ENCODE results near the gene DGKI. TPM values are rescaled to one million over a fixed set of nuclear protein-coding genes. Genes with fewer than 3 reads are reported as not detected.

Gene DGKI
- total and polyA plus RNA-seq, 12 donors = 0.12 to 4.6 (median 1.1) TPM

- Histone ChIP-seq H3K4me3 (no peak overlapping the region), H3K4me1 (replicated peaks in 1 of 2) (no peaks in the 10 kb centered on the region), H3K27me3 (no peaks in the 10 kb centered on the region), H3K36me3 (replicated peaks in 1 of 2) (no peaks in the 10 kb centered on the region), H3K27ac (no peak overlapping the region), H3K9me3 (replicated peaks in 1 of 3) (no peaks in the 10 kb centered on the region)
- intact Hi-C loops (cut with DNase I) = no loop called here
- TF ChIP-seq POLR2A (IDR thresholded peaks at IDR 0.05) (no peak), CTCF (IDR thresholded peaks at IDR 0.05) (no peak)
- no peak for DNase-seq
- 68 to 85% (median 72%) methylated on average over 1 of the region's 1 CpG for WGBS, 4 donors
Observed at GRCh38 chr7:137619181-137619580, 227.6 kb downstream of the DGKI start.

GRCh38 chr7:137618748-137619147 is 228.0 kb downstream of the DGKI start:
- WGBS, 4 donors = 86 to 98% (median 96%) methylated on average over 1 of the region's 1 CpG
- TF ChIP-seq POLR2A (IDR thresholded peaks at IDR 0.05) (no peak), CTCF (IDR thresholded peaks at IDR 0.05) (no peak)

GRCh38 chr7:137613006-137613525 is 233.7 kb downstream of the DGKI start:
- TF ChIP-seq POLR2A (IDR thresholded peaks at IDR 0.05) (no peak), CTCF (IDR thresholded peaks at IDR 0.05) (no peak)
- no peaks in the 10 kb centered on the region for H3K4me1 ChIP-seq (replicated peaks in 1 of 2)
- H3K36me3 ChIP-seq (replicated peaks in 1 of 2) = no peaks in the 10 kb centered on the region
- H3K27ac ChIP-seq = no peak overlapping the region
- intact Hi-C loops (cut with DNase I) = no loop called here
- WGBS, 4 donors = 90 to 97% (median 94%) methylated on average over 3 of the region's 3 CpGs
- no peak overlapping the region for H3K4me3 ChIP-seq
- no peaks in the 10 kb centered on the region for H3K9me3 ChIP-seq (replicated peaks in 1 of 3)
- H3K27me3 ChIP-seq = no peaks in the 10 kb centered on the region
- DNase-seq = no peak

More at GRCh38 chr7:137618748-137619147, 228.0 kb downstream of the DGKI start:
- no peaks in the 10 kb centered on the region for H3K36me3 ChIP-seq (replicated peaks in 1 of 2)
- no peak overlapping the region for H3K27ac ChIP-seq
- no peaks in the 10 kb centered on the region for H3K9me3 ChIP-seq (replicated peaks in 1 of 3)
- intact Hi-C loops (cut with DNase I) = no loop called here
- DNase-seq = no peak
- no peaks in the 10 kb centered on the region for H3K27me3 ChIP-seq
- no peaks in the 10 kb centered on the region for H3K4me1 ChIP-seq (replicated peaks in 1 of 2)
- H3K4me3 ChIP-seq = no peak overlapping the region

- no peak for TF ChIP-seq CTCF (IDR thresholded peaks at IDR 0.05)
- TF ChIP-seq POLR2A (IDR thresholded peaks at IDR 0.05) = no peak
- no peak for DNase-seq
- Histone ChIP-seq H3K27me3 (no peaks in the 10 kb centered on the region), H3K27ac (no peak overlapping the region), H3K9me3 (replicated peaks in 1 of 3) (no peaks in the 10 kb centered on the region), H3K36me3 (replicated peaks in 1 of 2) (no peaks in the 10 kb centered on the region), H3K4me1 (replicated peaks in 1 of 2) (no peaks in the 10 kb centered on the region), H3K4me3 (no peak overlapping the region)
- intact Hi-C loops (cut with DNase I) = no loop called here
- WGBS, 4 donors = 86 to 94% (median 87%) methylated on average over 2 of the region's 2 CpGs
Observed at GRCh38 chr7:137611606-137612005, 235.2 kb downstream of the DGKI start.
